HG02943 (cell line): ENCODE measurements around the gene CSF3R.

Experiments used
- ATAC-seq: cut with Tn5 transposase; IDR thresholded peaks from one replicate; pipeline ENCODE4 v1.9.1; 2021; ENCODE audit warnings: mild to moderate bottlenecking, low read depth, moderate library complexity; ENCODE audit not compliant: unreplicated experiment

CSF3R gene

GRCh38 chr1:36482724-36483388 lies at the start of gene CSF3R:
Gene CSF3R, minus strand, starts transcription at chr1:36482913. Its CDS starts 3,417 bp downstream, at chr1:36479496.
- ATAC-seq, result no peak

GRCh38 chr1:36531833-36532232 lies 49.1 kb upstream of the CSF3R start:
- ATAC-seq, result no peak

DNA sequence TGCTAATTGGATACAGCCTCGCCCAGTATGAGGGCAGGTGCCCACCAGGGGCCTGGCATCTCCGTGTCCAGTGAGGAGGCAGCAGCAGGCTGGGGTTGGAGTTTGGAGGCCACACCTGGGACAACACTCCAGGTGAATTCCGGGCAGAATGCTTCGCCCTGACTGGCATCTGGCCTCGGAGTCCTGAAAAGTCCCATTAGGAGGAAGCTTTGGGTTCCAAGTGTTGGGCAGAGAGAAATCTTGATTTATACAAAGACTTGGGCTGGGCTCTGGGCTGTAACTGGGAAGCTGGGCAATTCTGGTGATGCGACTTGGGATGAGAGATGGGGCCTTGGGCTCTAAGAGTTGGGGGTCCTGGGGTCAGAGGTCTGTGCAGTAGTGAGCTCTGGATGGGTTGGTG lies 48.1 kb upstream of the CSF3R start:
- ATAC-seq, result no peak

- no peak for ATAC-seq
Measured at GRCh38 chr1:36530261-36530660, 47.5 kb upstream of the CSF3R start.

- ATAC-seq, result no peak
Measured at GRCh38 chr1:36529769-36530260, 47.1 kb upstream of the CSF3R start.

DNA sequence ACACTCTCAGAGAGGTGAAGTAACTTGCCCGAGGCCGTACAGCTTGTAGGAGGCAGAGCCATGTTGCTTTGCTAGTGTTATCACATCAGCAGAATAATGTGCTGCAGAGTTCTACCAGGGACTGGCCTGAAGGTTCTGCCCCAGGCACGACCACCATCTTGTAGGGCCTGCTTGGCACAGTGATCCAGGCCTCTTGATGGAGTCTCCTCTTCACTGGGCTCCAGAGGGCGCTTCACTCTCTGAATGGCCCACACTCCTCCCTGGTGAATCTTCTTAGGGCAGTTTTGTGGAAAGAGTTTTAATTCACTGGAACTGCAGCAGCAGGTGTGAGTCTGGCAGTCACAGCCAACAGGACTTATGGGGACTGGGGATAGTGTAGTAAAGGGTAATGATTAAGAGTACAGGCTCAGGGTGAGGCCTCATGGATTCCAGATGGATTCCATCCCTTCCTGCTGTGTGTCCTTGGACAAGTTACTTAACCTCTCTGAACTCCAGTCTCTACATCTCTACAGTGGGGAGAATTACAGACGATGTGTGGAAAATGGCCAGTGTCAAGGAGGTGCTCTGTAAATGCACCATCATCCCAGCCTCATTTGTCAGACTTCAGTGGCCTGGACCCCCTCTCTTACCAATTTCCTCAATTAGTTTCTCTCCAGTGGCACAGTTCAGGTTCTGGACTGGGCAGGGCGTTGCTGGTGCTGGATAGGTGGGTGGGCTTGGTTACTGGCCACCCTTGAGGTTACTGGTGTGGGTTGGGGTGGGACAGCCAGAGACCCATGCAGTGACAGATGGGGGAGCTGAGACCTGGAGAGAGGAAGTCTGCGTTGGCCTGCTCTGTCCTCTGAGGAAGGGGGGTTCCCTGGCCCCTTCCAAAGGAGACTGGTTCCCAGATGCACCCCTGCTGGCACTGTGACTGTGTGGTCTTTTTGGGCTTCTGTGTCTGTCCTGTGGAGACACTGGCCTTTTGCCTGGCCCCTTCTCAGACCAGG lies 45.9 kb upstream of the CSF3R start:
- ATAC-seq, result no peak

DNA sequence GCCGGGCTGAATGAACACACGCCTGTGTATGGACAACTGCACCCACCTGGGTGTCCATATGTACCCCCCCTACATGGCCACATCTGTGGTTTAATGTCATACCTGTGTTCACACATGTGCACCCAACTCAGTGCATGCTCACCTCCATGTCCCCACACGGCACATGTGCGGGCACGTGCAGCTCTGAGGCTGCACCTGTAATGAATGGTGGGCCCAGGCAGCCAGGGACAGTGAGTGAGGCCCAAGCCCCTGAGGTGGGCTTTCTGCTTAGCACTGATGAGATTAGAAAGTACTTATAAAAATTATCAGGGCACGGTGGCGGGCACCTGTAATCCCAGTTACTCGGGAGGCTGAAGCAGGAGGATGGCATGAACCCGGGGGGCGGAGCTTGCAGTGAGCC lies 42.5 kb upstream of the CSF3R start:
- ATAC-seq, result no peak

DNA sequence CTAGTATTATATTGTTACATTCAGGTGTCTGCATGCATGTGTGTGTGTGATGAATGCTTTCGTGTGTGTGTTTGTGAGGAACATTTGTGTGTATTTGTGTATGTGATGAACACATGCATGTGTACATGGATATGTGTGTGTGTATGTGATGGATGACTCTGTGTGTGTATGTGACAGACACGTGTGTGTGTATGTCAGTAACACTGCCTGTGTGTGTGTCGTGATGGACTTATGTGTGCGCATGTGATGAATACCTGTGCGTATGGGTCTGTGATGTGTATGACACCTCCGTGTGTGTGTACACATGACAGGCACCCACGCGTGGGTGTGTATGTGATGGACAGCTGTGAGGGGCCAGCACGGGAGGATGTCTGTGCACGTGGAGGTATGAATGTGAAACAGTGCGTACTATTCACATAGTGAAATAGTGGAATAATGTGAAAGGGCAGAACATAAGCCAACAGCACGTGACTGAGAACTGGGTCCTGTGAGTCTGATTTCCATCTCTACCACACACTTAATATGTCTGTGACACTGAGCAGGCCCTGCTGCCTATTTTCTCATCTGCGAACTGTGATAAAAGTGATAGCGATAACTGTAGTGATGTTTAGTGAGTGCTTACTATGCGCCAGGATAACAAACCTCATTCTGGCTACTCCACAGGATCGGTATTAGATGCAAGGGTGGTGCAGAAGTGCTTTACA lies 41.8 kb upstream of the CSF3R start:
- ATAC-seq, result no peak

- no peak for ATAC-seq
Measured at GRCh38 chr1:36523850-36524249, 41.1 kb upstream of the CSF3R start.

DNA sequence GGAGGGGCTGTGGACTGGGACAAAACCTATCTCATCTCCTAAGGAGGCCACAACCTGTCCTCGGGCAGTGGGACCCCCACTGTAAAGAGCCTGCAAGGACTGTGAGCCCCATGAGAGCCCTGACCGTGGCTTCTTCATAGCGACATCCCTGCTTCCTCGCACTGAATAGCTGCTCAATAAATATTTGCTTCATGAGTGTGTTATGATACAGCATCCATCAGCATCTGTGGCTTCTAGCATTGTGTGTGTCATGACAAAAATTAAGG lies 40.5 kb upstream of the CSF3R start:
- no peak for ATAC-seq

- ATAC-seq, result no peak
Measured at GRCh38 chr1:36522461-36523229, 39.9 kb upstream of the CSF3R start.

DNA sequence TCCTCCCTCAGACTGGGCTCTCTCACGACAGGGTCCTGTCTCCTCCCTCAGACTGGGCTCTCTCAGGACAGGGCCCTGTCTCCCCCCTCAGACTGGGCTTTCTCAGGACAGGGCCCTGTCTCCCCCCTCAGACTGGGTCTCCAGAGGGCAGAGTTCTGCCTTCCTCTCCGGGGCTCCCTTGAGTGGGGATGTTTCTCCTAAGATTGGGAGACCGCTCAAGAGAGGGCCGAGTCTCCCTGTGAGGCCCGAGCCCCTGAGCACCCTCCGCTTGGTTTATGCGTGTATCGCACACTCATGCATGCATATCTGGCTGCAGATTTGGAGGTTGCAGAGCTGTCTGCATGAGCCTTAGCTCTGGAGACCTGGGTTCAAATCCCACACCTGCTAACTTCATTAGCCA lies 39.3 kb upstream of the CSF3R start:
- ATAC-seq, result no peak

DNA sequence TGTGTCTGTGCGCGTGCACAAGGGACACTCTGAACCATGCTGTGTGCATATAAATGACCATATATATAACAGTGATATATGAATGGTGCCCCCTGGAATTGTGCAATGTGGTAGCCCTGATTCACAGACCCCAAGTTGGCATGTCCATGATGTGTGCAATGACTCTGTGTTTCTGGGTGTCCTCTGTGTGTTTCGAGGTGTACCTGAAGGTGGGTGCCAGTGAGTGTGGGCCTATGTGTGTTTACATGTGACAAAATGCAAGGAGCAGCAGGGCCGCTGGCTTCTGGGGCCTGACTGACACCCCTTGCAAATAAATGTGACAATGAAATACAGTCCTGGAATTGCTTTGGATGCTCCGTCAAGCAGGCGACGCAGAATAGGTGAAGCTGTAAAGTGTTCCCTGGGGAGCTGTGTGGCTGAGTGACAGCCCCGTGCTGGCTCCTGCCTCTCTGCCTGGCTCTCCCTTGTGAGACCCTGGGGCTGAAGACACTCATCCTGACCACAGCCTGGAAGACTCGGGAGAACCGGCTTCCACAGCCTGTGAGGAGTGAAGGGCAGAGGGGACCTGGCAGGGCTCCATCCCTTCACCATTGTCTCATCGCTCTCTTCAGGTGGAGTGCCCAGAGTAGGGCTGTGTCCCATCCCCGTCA lies 38.2 kb upstream of the CSF3R start:
- ATAC-seq, result no peak

DNA sequence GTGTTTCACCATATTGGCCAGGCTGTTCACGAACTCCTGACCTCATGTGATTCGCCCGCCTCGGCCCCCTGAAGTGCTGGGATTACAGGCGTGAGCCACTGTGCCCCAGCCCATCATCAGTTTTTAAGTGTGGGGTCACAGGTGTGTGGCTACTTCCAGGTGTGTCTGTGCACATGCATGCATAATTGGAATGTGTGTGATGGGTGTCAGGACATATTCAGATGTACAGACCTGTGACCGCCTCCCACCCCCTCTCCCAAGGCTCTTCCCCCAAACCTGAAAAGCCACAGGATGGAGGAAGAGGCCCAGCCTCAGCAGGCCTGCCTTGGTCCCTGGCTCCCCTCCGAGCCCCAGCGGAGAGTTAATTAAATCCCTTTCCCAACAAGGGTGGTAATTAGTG lies 37.3 kb upstream of the CSF3R start:
- ATAC-seq, result no peak

- no peak for ATAC-seq
Measured at GRCh38 chr1:36517011-36517771, 34.5 kb upstream of the CSF3R start.

DNA sequence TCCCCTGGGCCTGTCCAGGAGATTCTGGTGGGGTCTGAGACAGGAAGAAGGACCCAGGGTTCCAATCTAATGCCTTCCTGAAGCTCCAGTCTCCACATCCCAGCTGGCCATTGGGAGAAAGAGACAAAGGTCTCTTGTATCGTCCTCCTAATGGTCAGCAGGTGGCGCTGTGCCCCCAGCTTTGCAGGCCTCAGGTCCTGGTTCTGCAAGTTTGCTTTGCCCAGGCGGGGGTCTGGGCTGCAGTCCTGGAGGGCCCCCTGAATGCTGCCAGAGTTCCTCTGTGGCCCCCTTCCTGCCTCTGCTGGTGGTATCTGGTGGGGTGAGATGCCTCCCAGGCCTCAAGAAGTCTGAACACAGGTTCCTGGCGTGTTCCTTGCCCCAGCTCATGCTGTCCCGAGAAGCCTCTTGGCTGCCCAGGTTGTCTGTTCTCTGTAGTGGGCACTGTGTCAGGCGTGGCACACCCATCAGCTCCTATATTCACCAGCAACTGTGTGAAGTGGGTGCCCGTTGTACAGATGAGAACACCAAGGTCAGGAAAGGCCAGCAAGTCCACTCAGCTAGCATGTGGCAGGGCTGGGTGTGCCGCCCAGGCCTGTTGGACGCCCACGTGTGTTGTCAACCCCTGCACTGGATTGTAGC lies 33.8 kb upstream of the CSF3R start:
- ATAC-seq, result no peak

DNA sequence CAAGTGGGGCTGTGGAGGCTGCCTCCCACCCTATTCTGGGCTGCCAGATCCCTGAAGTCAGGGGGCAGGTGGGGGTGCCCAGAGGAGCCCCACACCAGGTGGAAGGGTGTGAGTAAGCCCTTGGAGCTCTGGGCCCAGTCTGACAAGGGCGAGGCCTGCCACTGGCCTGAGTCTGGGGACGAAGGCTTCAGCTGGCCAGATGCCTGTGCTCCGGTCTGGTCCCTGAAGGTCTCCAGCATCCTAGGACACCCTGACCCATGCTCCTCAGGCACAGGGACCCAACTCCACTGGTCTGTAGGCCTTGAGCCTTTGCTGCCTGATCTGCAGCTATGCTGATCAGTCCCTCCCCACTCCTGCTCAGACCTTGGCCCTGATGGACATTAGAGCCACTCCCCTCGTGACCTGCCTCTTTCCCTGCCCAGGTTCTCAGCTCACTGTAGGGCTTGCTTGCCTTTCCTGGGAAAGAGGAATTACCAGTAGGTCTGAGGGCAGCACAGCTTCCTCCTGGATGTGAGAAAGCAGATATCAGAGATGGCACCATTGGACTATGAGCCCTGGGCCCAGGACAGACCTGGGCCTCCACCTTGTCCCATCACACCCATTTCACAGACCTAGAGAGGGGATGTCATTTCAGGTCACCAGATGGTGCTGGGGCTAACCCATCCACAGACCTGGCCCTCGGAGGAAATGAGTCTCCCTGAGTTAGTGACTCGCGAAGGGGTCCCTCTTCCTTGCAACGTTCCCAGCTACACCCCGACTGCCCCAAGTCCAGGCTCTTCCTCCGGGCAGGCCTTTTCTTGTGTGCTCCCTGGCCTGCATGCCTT lies 32.8 kb upstream of the CSF3R start:
- no peak for ATAC-seq

DNA sequence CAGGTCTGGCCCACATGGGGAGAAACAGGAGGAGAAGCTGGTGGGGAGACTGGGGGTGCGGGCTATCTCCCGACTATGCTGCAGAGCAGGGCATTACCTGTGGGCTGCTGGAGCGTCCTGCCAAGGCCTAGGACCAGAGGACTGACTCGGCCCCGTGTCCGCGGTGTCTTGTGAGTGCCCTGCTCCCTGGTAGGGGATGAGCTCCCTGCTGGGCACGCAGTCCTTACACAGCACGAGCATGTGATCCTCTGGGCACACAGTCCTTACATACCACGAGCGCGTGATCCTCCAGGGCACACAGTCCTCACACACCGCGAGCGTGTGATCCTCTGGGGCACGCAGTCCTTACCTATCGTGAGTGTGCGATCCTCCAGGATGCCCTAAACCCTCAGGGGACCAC lies 31.8 kb upstream of the CSF3R start:
- ATAC-seq, result no peak
